GM21447 (cell line): ENCODE data around the gene FAM43B.

Experiments used
- ATAC-seq: cut with Tn5 transposase; IDR thresholded peaks from one replicate; pipeline ENCODE4 v1.9.1; 2021; ENCODE audit not compliant: unreplicated experiment

Gene FAM43B

GRCh38 chr1:20551161-20551560, 1.2 kb upstream of the FAM43B start:
- ATAC-seq = no peak

- no peak for ATAC-seq
Observed at GRCh38 chr1:20552728-20553445, 514 bp downstream of the FAM43B start.

- no peak for ATAC-seq
Observed at GRCh38 chr1:20555025-20555757, 2.8 kb downstream of the FAM43B start.

GRCh38 chr1:20555758-20556120, 3.4 kb downstream of the FAM43B start:
- ATAC-seq = no peak

- no peak for ATAC-seq
Observed at GRCh38 chr1:20558191-20558590, 5.8 kb downstream of the FAM43B start.

DNA sequence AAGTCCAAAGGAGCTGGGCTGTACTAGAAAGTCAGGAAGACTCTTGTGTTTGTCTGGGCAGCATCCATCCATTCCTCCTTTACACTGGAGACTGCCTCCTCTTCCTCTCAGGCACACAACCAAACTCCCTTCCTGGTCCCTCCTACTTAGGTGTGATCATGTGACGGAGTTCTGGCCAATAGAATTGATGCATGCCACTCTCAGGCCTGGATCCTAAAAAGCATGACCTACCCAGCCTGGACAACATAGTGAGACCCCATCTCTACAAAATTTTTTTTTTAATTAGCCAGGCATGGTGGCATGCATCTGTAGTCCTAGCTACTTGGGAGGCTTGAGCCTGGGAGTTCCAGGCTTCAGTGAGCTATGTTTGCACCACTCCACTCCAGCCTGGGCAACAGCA, 8.6 kb downstream of the FAM43B start:
- no peak for ATAC-seq

- ATAC-seq = no peak
Observed at GRCh38 chr1:20565234-20565633, 12.9 kb downstream of the FAM43B start.

DNA sequence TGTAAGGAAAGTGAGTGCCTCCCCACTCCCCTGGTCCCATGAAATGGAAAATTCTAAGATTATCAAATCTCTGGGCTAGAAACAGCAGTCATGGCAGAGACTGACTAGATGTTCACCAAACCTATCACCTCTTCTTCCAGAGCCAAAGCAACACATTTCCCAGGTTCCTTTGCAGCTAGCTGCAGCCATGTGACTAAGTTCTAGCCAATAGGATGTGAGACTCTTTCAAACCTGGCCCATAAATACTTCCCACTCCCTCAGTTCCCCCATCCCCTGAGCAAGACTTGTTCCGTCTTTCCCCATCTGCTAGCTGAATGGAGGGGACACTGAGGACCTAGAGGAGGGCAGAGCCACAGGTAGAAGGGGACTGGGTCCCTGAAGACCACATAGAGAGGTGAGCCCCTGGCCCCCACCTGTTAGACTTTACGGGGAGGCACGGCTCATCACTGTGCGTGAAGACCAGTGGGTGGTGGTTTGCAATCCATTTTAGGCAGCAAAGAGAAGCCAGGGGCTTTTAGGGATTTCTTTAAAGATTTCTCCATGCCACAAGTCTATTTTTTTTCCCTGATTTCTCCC, 17.2 kb downstream of the FAM43B start:
- ATAC-seq = no peak

DNA sequence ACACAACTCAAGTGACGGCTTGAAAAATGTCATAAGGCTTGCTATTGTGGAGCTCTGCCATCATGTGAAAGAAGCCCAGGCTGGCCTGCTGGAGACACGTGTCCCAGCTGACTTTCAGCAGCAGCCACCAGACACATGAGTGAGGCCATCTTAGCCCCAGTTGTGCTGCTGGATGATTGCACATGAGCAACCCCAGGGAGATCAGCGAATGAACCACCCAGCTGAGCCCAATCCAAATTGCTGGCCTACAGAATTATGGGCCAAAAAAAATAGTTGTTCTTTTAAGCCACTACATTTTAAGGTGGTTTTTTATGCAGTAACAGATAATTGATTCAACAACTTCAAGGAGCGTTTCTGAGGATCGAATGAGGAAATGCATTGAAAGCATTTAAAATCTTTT, 19.1 kb downstream of the FAM43B start:
- ATAC-seq = no peak

DNA sequence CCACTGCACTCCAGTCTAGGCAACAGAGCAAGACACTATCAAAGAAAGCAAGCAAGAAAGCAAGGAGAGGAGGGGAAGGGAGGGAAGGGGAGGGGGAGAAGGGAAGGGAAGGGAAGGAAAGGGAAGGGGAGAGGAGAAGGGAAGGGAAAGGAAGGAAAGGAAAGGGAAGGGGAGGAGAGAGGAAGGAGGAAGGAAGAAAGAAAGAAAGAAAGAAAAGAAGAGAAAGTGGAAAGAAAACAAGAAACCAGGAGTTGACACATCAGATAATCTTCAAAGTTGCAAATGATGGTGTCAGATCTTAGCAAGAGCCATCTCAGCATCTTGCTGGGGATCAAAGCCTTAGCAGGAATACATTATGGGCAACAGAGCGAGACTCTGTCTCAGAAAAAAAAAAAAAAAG, 21.6 kb downstream of the FAM43B start:
- ATAC-seq = no peak

DNA sequence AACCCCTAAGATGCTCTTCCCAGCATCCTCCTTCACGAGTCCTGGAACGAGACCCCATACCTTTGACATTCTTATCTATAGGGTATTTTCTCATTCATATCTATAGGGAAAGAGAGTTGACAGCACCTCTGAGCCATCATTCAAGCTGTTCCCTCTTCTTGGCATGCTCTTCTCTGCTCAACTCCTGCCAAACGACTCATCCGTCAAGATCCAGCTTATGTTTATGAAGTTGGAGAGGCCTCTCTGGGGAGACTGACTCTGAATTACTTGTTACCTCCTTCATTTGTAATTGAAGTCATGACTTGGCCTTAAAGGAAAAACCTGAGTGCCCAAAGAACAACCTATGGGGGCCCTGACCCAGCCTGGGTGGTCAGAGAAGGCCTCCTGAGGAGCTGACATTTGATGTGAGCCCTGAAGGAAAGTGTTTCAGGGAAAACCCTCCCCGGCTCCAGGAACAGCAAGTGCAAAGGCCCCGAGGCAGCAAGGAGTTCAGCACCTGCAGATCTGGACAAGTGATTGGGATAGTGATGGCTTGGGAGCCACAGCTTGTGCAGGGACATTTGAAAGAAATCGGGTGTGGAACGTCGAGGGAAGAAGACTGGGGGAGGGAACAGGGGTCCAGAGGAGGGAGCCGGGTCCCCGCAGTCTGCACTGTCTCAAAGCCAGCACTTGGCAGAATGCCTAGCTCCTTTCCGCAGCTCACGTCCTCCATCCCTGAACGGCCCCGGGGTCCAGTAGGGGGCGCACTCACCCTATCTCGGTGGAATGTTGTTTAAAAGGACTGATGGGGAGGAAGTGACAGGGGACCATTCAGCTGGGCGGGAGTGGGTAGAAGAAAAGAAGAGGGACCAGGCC, 22.5 kb downstream of the FAM43B start:
- ATAC-seq = no peak

DNA sequence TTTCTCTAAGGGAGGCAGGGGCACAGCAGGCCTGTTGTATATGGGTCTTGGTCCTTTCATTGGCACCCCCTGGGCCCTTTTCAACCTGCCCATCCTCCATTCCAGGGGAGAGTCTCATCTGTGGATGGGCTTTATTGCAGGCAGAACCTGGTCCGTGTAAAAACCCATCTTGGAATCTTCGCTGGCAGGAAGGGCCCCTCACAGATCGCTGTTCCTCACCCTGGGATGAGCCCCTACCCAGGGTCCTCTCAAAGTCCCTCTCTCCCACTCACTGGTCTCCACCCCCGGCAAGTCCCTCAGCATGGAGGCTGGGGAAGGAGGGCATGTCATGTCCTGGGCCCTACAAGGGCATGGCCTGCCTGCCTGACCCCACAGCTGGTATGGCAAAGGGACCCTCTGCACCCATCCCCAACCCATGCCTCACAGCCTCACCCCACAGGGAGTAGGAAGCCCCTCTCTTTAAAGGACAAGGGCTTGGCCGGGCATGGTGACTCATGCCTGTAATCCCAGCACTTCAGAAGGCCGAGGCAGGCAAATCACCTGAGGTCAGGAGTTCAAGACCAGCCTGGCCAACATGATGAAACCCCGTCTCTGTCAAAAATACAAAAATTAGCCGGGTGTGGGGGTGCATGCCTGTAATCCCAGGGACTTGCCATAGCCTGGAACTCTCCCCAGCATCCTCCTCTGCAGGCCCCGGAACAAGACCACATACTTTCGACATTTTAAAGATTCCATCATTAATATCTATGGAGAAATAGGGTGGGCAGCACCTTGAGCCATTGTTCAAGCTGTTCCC, 23.4 kb downstream of the FAM43B start:
- ATAC-seq = no peak

DNA sequence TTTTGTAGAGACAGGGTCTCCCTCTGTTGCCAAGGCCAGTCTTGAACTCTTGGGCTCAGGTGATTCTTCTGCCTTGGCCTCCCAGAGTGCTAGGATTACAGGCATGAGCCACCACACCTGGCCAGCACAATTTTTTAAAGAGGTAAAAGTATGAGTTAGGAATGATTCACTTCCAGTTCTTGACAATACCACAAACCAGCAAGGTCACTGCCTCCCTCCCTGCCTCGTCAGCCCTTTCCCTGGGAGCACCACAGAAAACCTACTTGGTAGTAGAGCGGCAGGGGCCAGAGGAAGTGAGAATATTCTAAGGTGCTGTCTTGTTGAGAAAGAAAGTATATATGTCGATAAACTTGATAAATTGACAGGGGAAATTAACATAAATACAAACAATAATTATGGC, 25.7 kb downstream of the FAM43B start:
- no peak for ATAC-seq

GRCh38 chr1:20578721-20579395, 26.5 kb downstream of the FAM43B start:
- ATAC-seq = no peak

DNA sequence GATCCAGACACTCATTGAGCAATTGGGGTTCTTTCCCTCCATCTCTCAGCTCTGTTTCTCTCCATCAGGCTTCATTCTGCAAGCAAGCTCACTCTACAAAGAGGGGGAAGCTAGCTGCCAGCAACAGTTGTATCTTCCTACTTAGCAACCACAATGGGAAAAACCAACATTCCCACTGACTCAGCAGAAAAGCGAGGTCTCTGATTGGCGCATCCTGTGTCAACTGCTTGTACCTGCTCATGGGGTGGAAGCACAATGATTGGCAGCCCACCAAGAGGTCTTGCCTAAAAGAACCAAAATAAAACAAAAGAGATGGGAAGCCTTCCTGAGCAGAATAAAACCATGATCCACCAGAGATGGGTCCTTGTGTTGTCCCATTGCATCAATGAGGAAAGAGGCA, 32.5 kb downstream of the FAM43B start:
- no peak for ATAC-seq

DNA sequence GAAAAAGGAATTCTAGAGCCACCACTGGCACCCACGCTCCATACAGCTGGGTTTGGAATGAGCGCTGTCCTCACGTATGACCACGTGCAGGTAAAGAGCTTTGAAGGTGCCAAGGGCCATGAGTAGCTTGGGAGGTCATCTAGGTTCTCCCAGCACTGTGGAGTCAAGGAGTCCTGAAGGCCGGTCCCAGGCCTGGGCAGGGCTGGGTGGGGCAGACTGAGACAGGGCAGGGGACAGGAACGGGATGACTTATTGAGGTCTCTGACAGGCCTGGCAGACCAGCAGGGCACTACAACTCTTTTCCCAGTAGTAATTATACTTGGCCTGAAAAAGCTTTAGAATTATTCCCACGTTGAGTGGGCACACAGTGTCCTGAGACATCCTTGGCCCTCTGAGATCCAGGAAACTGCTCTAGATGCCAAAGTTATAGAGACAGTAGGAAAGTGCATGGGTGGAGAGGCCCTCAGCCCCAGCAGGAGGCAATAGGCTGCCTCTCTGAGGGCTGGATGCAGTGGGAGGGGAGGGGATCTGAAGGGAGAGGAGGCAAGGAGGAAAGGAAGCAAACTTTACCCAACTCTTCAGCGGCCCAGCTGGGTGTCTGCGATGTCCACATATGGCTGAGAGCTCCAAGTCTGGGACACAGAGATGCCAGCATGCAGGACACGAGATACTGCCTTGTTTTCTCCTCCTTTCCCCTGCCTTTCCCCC, 34.7 kb downstream of the FAM43B start:
- ATAC-seq = no peak

DNA sequence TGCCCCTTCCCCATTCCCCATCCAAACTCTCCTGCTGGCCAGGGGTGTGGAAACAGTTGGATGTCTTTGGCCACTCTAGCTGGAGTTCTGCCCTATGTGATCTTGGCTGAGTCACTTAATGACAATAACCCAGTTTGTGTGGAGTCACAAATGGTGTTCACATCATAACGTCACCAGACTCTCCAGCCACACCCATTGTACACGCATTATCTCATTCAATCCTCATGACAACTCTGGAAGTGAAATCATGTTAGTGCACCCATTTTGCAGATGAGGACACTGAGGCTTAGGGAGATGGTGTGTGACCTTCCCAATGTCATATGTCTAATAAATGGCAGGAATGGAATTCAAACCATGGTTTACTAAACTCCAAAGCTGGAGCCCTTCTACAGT, 35.3 kb downstream of the FAM43B start:
- ATAC-seq = no peak

DNA sequence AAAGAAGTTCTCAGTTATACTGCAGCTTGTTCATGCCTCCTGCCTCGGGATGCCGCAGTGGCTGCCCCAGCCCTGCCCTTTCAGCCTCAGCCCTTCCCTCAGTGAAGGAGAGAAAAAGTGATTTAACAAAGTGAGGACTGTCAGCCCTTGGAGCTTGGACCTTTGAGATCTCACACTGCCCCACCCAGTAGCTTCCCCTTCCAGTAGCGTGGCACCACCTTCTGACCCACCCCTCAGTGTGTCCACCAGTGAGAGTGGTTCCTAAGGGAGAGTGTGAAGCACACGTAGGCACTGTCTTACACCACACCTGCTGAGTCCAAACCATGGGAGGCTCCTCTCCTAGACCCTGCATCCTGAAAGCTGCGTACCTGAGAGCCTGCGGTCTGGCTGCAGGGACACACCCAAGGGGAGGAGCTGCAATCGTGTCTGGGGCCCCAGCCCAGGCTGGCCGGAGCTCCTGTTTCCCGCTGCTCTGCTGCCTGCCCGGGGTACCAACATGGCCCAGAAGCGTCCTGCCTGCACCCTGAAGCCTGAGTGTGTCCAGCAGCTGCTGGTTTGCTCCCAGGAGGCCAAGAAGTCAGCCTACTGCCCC, 36.4 kb downstream of the FAM43B start, which contains the start of gene CDA:
CDA (plus strand) TSS at position 464 of the 592 bp plus-strand sequence; CDS start at position 497, 33 bp downstream.
- ATAC-seq = no peak
